Right ventricle myocardium superior (tissue), 1 donor: Measurements from ENCODE around the gene TTYH2. TPM values are rescaled to one million over a fixed set of nuclear protein-coding genes. Genes with fewer than 3 reads are reported as not detected.

ENCODE experiments used
- ATAC-seq: fragments of 200-7000 bp; cut with Tn5 transposase; one replicate; pipeline ENCODE4 v1.9.1; 2020; ENCODE audit warnings: mild to moderate bottlenecking; ENCODE audit not compliant: poor library complexity
- DNase-seq: peaks from one replicate; pipeline ENCODE4 v3.0.0-alpha.2; 2020
- intact Hi-C: fragments of 100-400 bp; cut with DNase I; formaldehyde crosslinking; loops from one replicate; pipeline ENCODE4 v1.11.2; 2022
- total RNA-seq: library from RNA; stranded (reverse); fragmentation: NEBNext Ultra II Directional; extraction: Animal tissue kit (Norgen Biotek cat#: 25700); gene quantifications from one replicate; pipeline ENCODE4 v1.2.1, GENCODE V29; 2021
- donor health status: DM: no; HTN: yes; CAD: no; lungs with severe emphysema.

TTYH2 gene
- total RNA-seq, 1 donor from 2014 or later: 41.8 TPM

GRCh38 chr17:74226252-74226651 is 12.9 kb downstream of the TTYH2 start:
- DNase-seq: no peak
- ATAC-seq: no peak
- intact Hi-C loops: no loop called here

GRCh38 chr17:74227271-74228080 is 14.1 kb downstream of the TTYH2 start:
- ATAC-seq (no peak), DNase-seq (no peak)
- intact Hi-C loops: no loop called here

- no peak for DNase-seq
- intact Hi-C loops: no loop called here
- ATAC-seq: no peak
Observed at GRCh38 chr17:74228306-74228978, 15.1 kb downstream of the TTYH2 start.

GRCh38 chr17:74230896-74231295 is 17.5 kb downstream of the TTYH2 start:
- intact Hi-C loops: no loop called here
- no peak for ATAC-seq
- DNase-seq: no peak

- DNase-seq: no peak
- ATAC-seq: no peak
Observed at GRCh38 chr17:74231928-74232907, 18.8 kb downstream of the TTYH2 start.

GRCh38 chr17:74233937-74234336 is 20.6 kb downstream of the TTYH2 start:
- DNase-seq (no peak), ATAC-seq (no peak)
- intact Hi-C loops: no loop called here

More at GRCh38 chr17:74231928-74232907, 18.8 kb downstream of the TTYH2 start:
- intact Hi-C loops: no loop called here

- ATAC-seq: no peak
- intact Hi-C loops: no loop called here
Observed at GRCh38 chr17:74234486-74234885, 21.1 kb downstream of the TTYH2 start.

GRCh38 chr17:74235040-74235581 is 21.7 kb downstream of the TTYH2 start:
- ATAC-seq (peak; percentile 47), DNase-seq (no peak)
- intact Hi-C loops: no loop called here

More at GRCh38 chr17:74234486-74234885, 21.1 kb downstream of the TTYH2 start:
- no peak for DNase-seq

- intact Hi-C loops: no loop called here
- ATAC-seq (peak; percentile 35), DNase-seq (no peak)
Observed at GRCh38 chr17:74235911-74236371, 22.6 kb downstream of the TTYH2 start.

GRCh38 chr17:74237321-74237720 is 23.9 kb downstream of the TTYH2 start:
- ATAC-seq (no peak), DNase-seq (no peak)
- intact Hi-C loops: no loop called here

- intact Hi-C loops: no loop called here
- DNase-seq (no peak), ATAC-seq (no peak)
Observed at GRCh38 chr17:74239172-74239571, 25.8 kb downstream of the TTYH2 start.

- no peak for ATAC-seq
- intact Hi-C loops: no loop called here
Observed at GRCh38 chr17:74240618-74241205, 27.3 kb downstream of the TTYH2 start.

GRCh38 chr17:74241431-74241830 is 28.1 kb downstream of the TTYH2 start:
- no peak for DNase-seq

More at GRCh38 chr17:74240618-74241205, 27.3 kb downstream of the TTYH2 start:
- DNase-seq: peak; percentile 57

GRCh38 chr17:74241847-74242246 is 28.5 kb downstream of the TTYH2 start:
- DNase-seq (no peak), ATAC-seq (peak; percentile 22)
- intact Hi-C loops: no loop called here

More at GRCh38 chr17:74241431-74241830, 28.1 kb downstream of the TTYH2 start:
- peak; percentile 35 for ATAC-seq
- intact Hi-C loops: no loop called here

GRCh38 chr17:74243013-74243755 is 29.8 kb downstream of the TTYH2 start:
- ATAC-seq (peak; percentile 86), DNase-seq (peak; percentile 79)
- intact Hi-C loops: no loop called here

- intact Hi-C loops: no loop called here
- ATAC-seq: no peak
Observed at GRCh38 chr17:74244128-74244527, 30.8 kb downstream of the TTYH2 start.

GRCh38 chr17:74244548-74244947 is 31.2 kb downstream of the TTYH2 start:
- intact Hi-C loops: no loop called here
- ATAC-seq (peak; percentile 52), DNase-seq (no peak)

More at GRCh38 chr17:74244128-74244527, 30.8 kb downstream of the TTYH2 start:
- no peak for DNase-seq
